Neutrophil (primary cell): Measurements from ENCODE around the gene TUBB2A.
"Not testable (repeated sequence)": the region's sequence is repeated elsewhere in the genome, so short reads cannot be mapped to it uniquely, and the experiment has no call there.

Experiments used
- H3K27ac ChIP-seq: fragments of 200-600 bp; sonication (generic); 2 replicates; pipeline ENCODE4 v1.5.1; 2016; ENCODE audit warnings: mild to moderate bottlenecking, moderate library complexity
- H3K27me3 ChIP-seq: fragments of 200-600 bp; sonication (generic); 2 replicates; pipeline ENCODE4 v1.6.0; 2016; ENCODE audit warnings: mild to moderate bottlenecking
- H3K36me3 ChIP-seq: fragments of 200-600 bp; sonication (generic); 2 replicates; pipeline ENCODE4 v1.5.1; 2017
- H3K4me1 ChIP-seq, 2 experiments: fragments of 200-600 bp in 1 of 2; sonication (generic) in 1 of 2; 1 replicate in 1 of 2; 2 replicates in 1 of 2; pipeline versions ENCODE4 v1.5.1 to v1.6.1; 2013 to 2016; ENCODE audit warnings: low read depth in 1 of 2, low read length in 1 of 2, mild to moderate bottlenecking in 1 of 2, moderate library complexity in 1 of 2; ENCODE audit not compliant: control insufficient read depth in 1 of 2, insufficient read depth in 1 of 2
- H3K4me3 ChIP-seq, 2 experiments: fragments of 200-600 bp in 1 of 2; sonication (generic) in 1 of 2; 1 replicate in 1 of 2; 2 replicates in 1 of 2; pipeline ENCODE4 v1.5.1; 2013 to 2016; ENCODE audit warnings: low read depth in 1 of 2, low read length in 1 of 2, mild to moderate bottlenecking in 1 of 2, moderate library complexity in 1 of 2
- H3K9me3 ChIP-seq: fragments of 200-600 bp; sonication (generic); 2 replicates; pipeline ENCODE4 v1.5.1; 2016
- CTCF ChIP-seq: fragments of 200-600 bp; sonication (generic); IDR thresholded peaks from 2 replicates; pipeline ENCODE4 v1.5.1; 2016; ENCODE audit warnings: antibody characterized with exemption

TUBB2A gene

GRCh38 chr6:3201388-3201787 lies 44.0 kb upstream of the TUBB2A start:
- Histone ChIP-seq H3K9me3 (no peaks in the 10 kb centered on the region), H3K27me3 (peaks cover 37% of the 10 kb centered on the region), H3K36me3 (no peaks in the 10 kb centered on the region), H3K4me3 (no peak overlapping the region), H3K4me1 (no peaks in the 10 kb centered on the region), H3K27ac (no peak overlapping the region)
- no peak for TF ChIP-seq CTCF

- Histone ChIP-seq H3K4me1 (no peaks in the 10 kb centered on the region), H3K36me3 (no peaks in the 10 kb centered on the region), H3K27ac (no peak overlapping the region), H3K9me3 (no peaks in the 10 kb centered on the region), H3K27me3 (peaks cover 34% of the 10 kb centered on the region), H3K4me3 (no peak overlapping the region)
- TF ChIP-seq CTCF = no peak
Measured at GRCh38 chr6:3200682-3201081, 43.3 kb upstream of the TUBB2A start.

- Histone ChIP-seq H3K9me3 (no peaks in the 10 kb centered on the region), H3K27me3 (peaks cover 34% of the 10 kb centered on the region), H3K27ac (no peak overlapping the region), H3K36me3 (no peaks in the 10 kb centered on the region), H3K4me3 (no peak overlapping the region), H3K4me1 (no peaks in the 10 kb centered on the region)
- TF ChIP-seq CTCF = no peak
Measured at GRCh38 chr6:3199382-3199781, 42.0 kb upstream of the TUBB2A start.

GRCh38 chr6:3197734-3198133 lies 40.4 kb upstream of the TUBB2A start:
- H3K4me3 ChIP-seq, H3K27ac ChIP-seq, H3K4me1 ChIP-seq, H3K36me3 ChIP-seq, H3K9me3 ChIP-seq: not testable (repeated sequence)
- peaks cover 27% of the 10 kb centered on the region for H3K27me3 ChIP-seq

- peaks cover 20% of the 10 kb centered on the region for H3K27me3 ChIP-seq
- H3K9me3 ChIP-seq = no peaks in the 10 kb centered on the region
- no peak for TF ChIP-seq CTCF
- no peak overlapping the region for H3K4me3 ChIP-seq
- H3K36me3 ChIP-seq = no peaks in the 10 kb centered on the region
- no peaks in the 10 kb centered on the region for H3K4me1 ChIP-seq
- H3K27ac ChIP-seq = no peak overlapping the region
Measured at GRCh38 chr6:3196770-3197169, 39.4 kb upstream of the TUBB2A start.

GRCh38 chr6:3195695-3196497 lies 38.6 kb upstream of the TUBB2A start:
- Histone ChIP-seq H3K4me3 (no peak overlapping the region), H3K27me3 (peaks cover 20% of the 10 kb centered on the region), H3K4me1 (no peaks in the 10 kb centered on the region), H3K36me3 (no peaks in the 10 kb centered on the region), H3K27ac (no peak overlapping the region), H3K9me3 (no peaks in the 10 kb centered on the region)
- TF ChIP-seq CTCF = no peak
